Measurements from ENCODE around the gene ADD2.

GRCh38 chr2:70765507-70765906 is 2.5 kb downstream of the ADD2 start:
- no peak for TF ChIP-seq CTCF (conservative IDR thresholded peaks at IDR 0.05; ENCODE audit: low read depth in 2 of 2)
- TF ChIP-seq EZH2phosphoT487 (IDR thresholded peaks at IDR 0.05; ENCODE audit: unreplicated experiment): no peak
- no peak for TF ChIP-seq REST (IDR thresholded peaks at IDR 0.05; ENCODE audit: unreplicated experiment)
- TF ChIP-seq POLR2AphosphoS5 (IDR thresholded peaks at IDR 0.05; ENCODE audit: low read depth): no peak
- no peak for TF ChIP-seq EZH2 (IDR thresholded peaks at IDR 0.05; ENCODE audit: low read depth, unreplicated experiment)
- TF ChIP-seq CREB1 (CRISPR knock-in tag; IDR thresholded peaks at IDR 0.05; ENCODE audit: low read depth): no peak
- TF ChIP-seq ZNF114 (CRISPR knock-in tag; IDR thresholded peaks at IDR 0.05): no peak
- no peak for TF ChIP-seq JUNB (IDR thresholded peaks at IDR 0.05; ENCODE audit: unreplicated experiment)
- TF ChIP-seq STAT1 (IDR thresholded peaks at IDR 0.05; ENCODE audit: unreplicated experiment): no peak
- no peak for TF ChIP-seq NANOG (IDR thresholded peaks at IDR 0.05; ENCODE audit: borderline replicate concordance)

Measured in GM23338 (cell line).